Activated T-cell treated with anti-CD3 and anti-CD28 coated beads for 48 hours (primary cell): ENCODE results near the gene TARS1.

Experiments used
- DNase-seq: peaks from one replicate; pipeline ENCODE4 v3.0.0-alpha.2; 2020; ENCODE audit warnings: low read depth

The TARS1 gene

DNA sequence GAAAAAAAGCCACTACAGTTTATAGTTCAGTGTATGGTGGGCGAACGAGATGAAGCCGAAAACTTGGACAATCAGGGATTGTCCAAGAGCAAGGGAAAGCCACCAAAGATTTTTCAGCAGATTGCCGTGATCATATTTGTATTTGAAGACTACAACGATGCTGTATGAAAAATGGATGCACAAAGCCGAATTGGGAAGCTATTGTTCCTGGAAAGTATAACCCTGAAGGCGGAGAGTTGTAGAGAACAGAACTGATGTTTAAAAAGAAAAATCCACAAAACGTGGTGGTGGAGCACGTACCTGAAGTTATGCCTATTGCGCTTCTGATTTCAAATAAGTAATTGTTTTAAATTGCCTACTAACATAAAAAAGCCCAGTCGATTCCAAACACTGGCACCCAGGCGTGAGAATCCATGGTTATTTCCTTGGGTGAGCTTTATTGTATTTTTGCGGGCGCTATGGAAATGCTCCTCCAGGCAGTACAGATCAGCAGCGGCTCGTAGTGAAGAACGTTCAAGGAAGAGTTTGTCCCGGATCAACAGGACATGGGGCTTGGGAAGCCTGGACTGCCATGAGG is 772 bp upstream of the TARS1 start:
- DNase-seq = no peak

DNA sequence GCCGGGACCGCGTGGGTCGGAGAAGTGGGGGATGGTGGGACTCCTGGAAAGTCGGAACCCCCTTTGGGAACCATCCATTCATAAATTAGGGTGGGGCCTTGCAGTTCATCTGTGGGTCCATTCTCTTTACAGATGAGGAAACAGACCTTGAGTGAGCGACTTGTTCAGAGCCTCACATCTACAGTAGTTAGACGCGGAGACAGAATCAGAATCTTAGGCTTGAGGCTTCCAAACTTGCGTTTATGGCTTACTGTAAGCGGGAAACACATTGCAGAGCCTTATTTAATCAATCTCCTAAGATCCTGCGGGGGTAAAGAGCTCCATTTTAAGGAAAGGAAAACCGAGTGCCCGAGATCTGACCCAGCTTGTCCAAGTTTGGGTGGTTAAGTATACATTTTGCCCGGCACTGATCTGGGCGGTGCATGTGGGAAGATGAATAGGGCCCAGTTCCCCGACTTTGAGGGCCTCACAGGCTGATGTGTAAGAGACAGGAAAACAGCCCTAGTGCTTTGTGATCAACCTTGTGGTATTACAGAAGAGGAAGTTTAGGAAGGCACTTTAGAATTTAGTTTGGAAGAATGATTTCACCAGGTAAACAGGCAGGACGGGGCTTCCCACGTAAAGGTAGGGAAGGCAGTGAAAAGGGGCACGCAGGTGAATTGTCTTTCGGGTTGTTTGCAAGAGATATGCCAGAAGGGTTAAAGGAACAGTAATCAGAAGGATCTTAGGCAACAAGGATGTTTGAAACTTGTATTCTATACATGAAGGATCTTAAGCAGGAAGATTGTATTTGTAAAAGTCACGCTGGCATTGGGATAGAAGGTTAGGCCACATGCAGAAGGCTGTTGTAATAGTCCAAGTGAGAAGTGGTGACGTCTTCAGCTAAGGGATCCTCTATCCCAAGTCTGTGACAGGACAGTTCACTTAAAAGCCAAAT is 744 bp downstream of the TARS1 start:
- peak; percentile 24 for DNase-seq

DNA sequence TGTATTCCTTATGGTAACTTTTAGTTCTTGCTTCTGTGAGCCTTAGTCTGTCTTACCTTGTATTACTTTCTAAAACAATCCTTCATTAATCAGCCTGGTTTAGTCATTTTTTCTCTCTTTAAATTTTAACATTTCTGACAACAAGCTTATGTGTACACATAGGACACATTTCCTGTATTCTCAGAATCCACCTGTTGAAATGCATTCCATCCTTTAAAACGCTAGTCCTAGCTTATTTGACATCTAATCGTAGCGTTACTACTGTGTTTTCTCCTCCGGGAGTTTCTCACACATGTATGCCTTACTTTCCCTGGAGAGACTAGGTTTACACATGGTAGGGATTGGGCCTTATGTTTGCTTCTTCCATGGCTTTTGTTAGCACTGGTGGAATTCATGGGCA is 3.8 kb downstream of the TARS1 start:
- DNase-seq = no peak

GRCh38 chr5:33445798-33446197 is 5.0 kb downstream of the TARS1 start:
- DNase-seq = no peak

DNA sequence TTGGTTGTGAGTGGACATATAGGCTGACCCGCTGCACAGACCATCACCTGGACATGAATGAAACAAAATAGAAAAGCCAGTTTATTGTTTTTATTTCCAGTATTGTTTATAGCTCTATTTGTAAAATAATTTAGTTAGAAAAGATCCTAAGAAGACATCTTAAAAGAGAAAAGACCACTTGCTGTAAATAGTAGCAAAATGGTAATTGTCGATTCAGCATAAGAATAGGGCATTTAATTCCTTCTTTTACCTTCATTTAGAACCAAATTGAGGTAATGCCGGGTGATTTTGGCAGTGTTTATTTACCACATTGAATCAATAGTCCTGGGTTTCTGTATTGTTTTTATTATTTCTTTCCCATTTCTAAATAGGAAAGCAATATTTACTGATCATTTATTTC is 7.4 kb downstream of the TARS1 start:
- DNase-seq = no peak

DNA sequence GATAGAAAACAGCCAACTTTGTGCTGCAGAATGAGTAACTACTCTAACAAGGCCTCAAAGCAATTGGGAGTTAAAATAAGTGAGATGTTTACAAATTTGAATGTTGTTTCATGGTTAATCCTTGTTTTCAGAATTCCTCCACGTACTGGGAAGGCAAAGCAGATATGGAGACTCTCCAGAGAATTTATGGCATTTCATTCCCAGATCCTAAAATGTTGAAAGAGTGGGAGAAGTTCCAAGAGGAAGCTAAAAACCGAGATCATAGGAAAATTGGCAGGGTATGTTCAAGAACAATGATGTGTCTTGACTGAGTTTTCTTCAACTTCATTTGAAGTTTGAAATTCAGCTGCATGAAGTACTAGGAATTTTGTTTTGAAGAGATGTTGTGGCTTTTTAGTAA is 16.4 kb downstream of the TARS1 start:
- no peak for DNase-seq

GRCh38 chr5:33457817-33458216 is 17.1 kb downstream of the TARS1 start:
- no peak for DNase-seq

DNA sequence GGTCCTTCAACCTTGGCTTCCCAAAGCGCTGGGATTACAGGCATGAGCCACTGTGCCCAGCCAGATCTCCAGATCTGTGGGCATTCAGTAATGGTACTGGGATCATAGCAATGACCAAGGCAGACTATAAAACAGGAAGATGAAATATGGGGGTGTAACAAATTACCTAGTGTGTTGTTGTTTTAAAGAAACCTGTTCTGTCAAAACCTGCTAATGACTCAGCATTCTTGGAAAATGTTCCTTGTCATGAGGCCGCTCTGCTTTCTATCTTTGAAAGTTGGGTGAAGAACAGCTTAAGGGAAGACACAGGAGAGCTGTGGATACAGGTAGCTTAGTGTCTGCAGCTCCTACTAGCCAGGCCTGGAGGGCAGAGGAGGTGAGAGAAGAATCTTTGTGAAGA is 19.4 kb downstream of the TARS1 start:
- no peak for DNase-seq

- DNase-seq = no peak
These were observed 21.7 kb downstream of the TARS1 start for GRCh38 chr5:33462456-33462855.

DNA sequence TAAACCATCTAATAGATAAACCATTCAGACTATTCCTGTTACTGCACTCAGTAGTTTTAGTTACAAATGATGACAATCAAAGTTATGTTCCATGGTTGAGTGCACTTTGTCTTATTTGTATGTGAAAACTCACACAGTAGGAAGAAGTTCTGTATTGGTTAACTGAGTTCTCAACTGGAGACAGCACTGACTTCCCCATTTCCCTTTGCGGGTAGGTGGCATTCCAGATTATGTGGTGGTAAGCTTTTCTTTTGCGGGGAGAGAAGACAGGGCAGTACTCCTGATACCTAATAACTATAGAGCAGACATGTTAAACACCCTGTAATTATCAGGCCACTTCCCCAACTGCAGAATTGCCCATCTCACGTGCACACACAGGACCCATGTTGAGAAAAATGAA is 24.4 kb downstream of the TARS1 start:
- DNase-seq = no peak

DNA sequence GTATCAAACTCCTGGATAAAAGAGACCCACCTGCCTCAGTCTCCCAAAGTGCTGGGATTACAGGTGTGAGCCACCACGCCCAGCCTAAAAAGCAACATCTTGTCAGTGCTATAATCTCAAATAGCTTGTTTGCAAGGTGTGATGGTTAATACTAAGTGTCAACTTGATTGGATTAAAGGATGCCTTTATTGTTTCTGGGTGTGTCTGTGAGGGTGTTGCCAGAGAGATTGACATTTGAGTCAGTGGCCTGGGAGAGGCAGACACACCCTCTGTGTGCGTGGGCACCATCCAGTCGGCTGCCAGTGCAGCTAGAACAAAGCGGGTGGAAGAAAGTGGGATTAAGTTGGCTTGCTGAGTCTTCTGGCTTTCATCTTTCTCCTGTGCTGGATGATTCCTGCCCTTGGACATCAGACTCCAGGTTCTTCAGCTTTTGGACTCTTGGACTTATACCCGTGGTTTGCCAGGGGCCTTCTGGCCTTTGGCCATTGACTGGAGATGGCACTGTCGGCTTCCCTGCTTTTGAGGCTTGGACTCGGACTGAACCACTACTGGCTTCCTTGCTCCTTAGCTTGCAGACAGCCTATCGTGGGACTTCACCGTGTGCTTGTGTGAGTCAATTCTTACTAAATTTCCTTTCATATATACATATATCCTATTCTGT is 28.1 kb downstream of the TARS1 start:
- no peak for DNase-seq

- no peak for DNase-seq
These were observed 29.8 kb downstream of the TARS1 start for GRCh38 chr5:33470544-33470943.

GRCh38 chr5:33472805-33473409 is 32.1 kb downstream of the TARS1 start:
- DNase-seq = no peak

DNA sequence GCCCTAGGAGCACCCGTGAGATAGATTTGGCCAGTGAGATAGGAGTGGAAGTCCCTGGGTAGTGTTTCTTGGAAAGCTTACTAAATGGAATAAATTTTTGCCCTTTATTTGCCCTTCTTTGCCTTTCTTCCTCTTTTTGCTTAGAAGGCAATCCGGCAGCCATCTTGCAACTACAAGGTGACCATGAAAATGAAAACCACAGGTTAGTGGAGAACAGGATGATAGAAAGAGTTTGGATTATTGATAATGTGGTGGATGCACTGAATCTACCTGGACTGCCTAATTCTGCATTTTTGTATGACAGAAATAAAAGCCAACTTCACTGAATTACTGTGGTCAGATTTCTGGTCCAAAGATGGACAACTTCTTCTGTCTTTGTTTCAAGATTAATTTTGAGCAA is 33.2 kb downstream of the TARS1 start:
- no peak for DNase-seq

- DNase-seq = no peak
These were observed 34.2 kb downstream of the TARS1 start for GRCh38 chr5:33474931-33475499.

DNA sequence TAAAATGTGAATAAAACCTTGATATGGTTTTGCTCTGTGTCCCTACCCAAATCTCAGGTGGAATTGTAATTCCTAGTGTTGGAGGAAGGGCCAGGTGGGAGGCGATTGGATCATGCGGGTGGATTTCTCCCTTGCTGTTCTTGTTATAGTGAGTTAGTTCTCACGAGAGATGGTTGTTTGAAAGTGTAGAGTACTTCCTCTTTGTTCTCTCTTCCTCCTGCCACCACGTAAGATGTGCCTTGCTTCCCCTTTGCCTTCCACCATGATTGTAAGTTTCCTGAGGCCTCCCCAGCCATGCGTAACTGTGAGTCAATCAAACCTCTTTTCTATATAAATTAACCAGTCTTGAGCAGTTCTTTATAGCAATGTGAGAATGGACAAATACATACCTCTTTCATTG is 34.9 kb downstream of the TARS1 start:
- DNase-seq = no peak

GRCh38 chr5:33476992-33477391 is 36.2 kb downstream of the TARS1 start:
- no peak for DNase-seq

- no peak for DNase-seq
These were observed 37.1 kb downstream of the TARS1 start for GRCh38 chr5:33477816-33478215.

GRCh38 chr5:33479311-33479710 is 38.5 kb downstream of the TARS1 start:
- no peak for DNase-seq

- DNase-seq = no peak
These were observed 40.1 kb downstream of the TARS1 start for GRCh38 chr5:33480876-33481275.

GRCh38 chr5:33482335-33482734 is 41.6 kb downstream of the TARS1 start:
- DNase-seq = no peak

DNA sequence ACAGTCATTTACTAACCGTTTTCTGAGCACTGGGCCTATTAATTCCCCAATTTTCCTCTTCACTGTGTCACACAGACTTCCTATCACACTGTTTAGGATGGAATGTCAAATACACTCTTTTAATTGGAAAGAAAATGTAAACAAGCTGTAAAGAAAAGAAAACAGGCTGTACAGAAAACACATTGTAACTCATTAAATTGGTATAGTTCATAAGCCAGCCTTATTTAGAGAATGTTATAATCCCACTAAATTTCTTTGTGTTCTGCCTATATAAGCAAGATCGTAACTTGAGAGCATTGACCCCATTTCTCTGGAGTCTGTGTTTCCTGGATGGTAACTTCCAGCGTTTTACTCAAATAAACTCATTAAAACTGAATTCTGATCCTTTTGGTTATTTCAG is 46.5 kb downstream of the TARS1 start:
- no peak for DNase-seq
